ENCODE results near the gene HMMR.
"Not testable (repeated sequence)": the region's sequence is repeated elsewhere in the genome, so short reads cannot be mapped to it uniquely, and the experiment has no call there.

HMMR gene

GRCh38 chr5:163440954-163441353 is 19.5 kb upstream of the HMMR start:
- Histone ChIP-seq H3K9me3 (ENCODE audit: control insufficient read depth, low read length) (no peaks in the 10 kb centered on the region), H3K9ac (ENCODE audit: low read length) (no peak overlapping the region), H3K4me1 (ENCODE audit: control insufficient read depth, insufficient read depth, low read length) (peaks cover 38% of the 10 kb centered on the region), H3K27me3 (replicated peaks; ENCODE audit: control insufficient read depth, insufficient read depth, low read length) (no peaks in the 10 kb centered on the region), H3K4me3 (ENCODE audit: low read length) (peak overlapping the region; percentile 86), H3K36me3 (ENCODE audit: control insufficient read depth, insufficient read depth, low read length, severe bottlenecking) (peaks cover 68% of the 10 kb centered on the region)
- no peak for DNase-seq (ENCODE audit: low read depth)

- no peaks in the 10 kb centered on the region for H3K27me3 ChIP-seq (replicated peaks; ENCODE audit: control insufficient read depth, insufficient read depth, low read length)
- DNase-seq (ENCODE audit: low read depth), result no peak
- H3K4me3 ChIP-seq (ENCODE audit: low read length), result no peak overlapping the region
- H3K4me1 ChIP-seq (ENCODE audit: control insufficient read depth, insufficient read depth, low read length), result peaks cover 23% of the 10 kb centered on the region
- H3K36me3 ChIP-seq (ENCODE audit: control insufficient read depth, insufficient read depth, low read length, severe bottlenecking), result peaks cover 99% of the 10 kb centered on the region
- H3K9ac ChIP-seq (ENCODE audit: low read length), result no peak overlapping the region
- no peaks in the 10 kb centered on the region for H3K9me3 ChIP-seq (ENCODE audit: control insufficient read depth, low read length)
These were observed 15.9 kb upstream of the HMMR start for GRCh38 chr5:163444526-163444925.

- H3K36me3 ChIP-seq (ENCODE audit: control insufficient read depth, insufficient read depth, low read length, severe bottlenecking), result peaks cover 97% of the 10 kb centered on the region
These were observed 15.1 kb upstream of the HMMR start for GRCh38 chr5:163445345-163445744.

GRCh38 chr5:163447191-163447590 is 13.2 kb upstream of the HMMR start:
- DNase-seq (ENCODE audit: low read depth), result no peak
- Histone ChIP-seq H3K36me3 (ENCODE audit: control insufficient read depth, insufficient read depth, low read length, severe bottlenecking) (peaks cover 95% of the 10 kb centered on the region), H3K4me1 (ENCODE audit: control insufficient read depth, insufficient read depth, low read length) (no peaks in the 10 kb centered on the region)

More at GRCh38 chr5:163445345-163445744, 15.1 kb upstream of the HMMR start:
- no peaks in the 10 kb centered on the region for H3K27me3 ChIP-seq (replicated peaks; ENCODE audit: control insufficient read depth, insufficient read depth, low read length)
- H3K9ac ChIP-seq (ENCODE audit: low read length), result no peak overlapping the region
- H3K4me1 ChIP-seq (ENCODE audit: control insufficient read depth, insufficient read depth, low read length), result peaks cover 15% of the 10 kb centered on the region
- DNase-seq (ENCODE audit: low read depth), result no peak
- no peaks in the 10 kb centered on the region for H3K9me3 ChIP-seq (ENCODE audit: control insufficient read depth, low read length)
- no peak overlapping the region for H3K4me3 ChIP-seq (ENCODE audit: low read length)

GRCh38 chr5:163447875-163448274 is 12.6 kb upstream of the HMMR start:
- peaks cover 89% of the 10 kb centered on the region for H3K36me3 ChIP-seq (ENCODE audit: control insufficient read depth, insufficient read depth, low read length, severe bottlenecking)
- H3K4me3 ChIP-seq (ENCODE audit: low read length), result no peak overlapping the region
- no peaks in the 10 kb centered on the region for H3K4me1 ChIP-seq (ENCODE audit: control insufficient read depth, insufficient read depth, low read length)
- no peak overlapping the region for H3K9ac ChIP-seq (ENCODE audit: low read length)
- no peaks in the 10 kb centered on the region for H3K27me3 ChIP-seq (replicated peaks; ENCODE audit: control insufficient read depth, insufficient read depth, low read length)
- H3K9me3 ChIP-seq (ENCODE audit: control insufficient read depth, low read length), result no peaks in the 10 kb centered on the region
- DNase-seq (ENCODE audit: low read depth), result no peak

More at GRCh38 chr5:163447191-163447590, 13.2 kb upstream of the HMMR start:
- H3K9ac ChIP-seq (ENCODE audit: low read length), result no peak overlapping the region
- no peak overlapping the region for H3K4me3 ChIP-seq (ENCODE audit: low read length)
- no peaks in the 10 kb centered on the region for H3K9me3 ChIP-seq (ENCODE audit: control insufficient read depth, low read length)
- H3K27me3 ChIP-seq (replicated peaks; ENCODE audit: control insufficient read depth, insufficient read depth, low read length), result no peaks in the 10 kb centered on the region

GRCh38 chr5:163448491-163448890 is 11.9 kb upstream of the HMMR start:
- no peak overlapping the region for H3K9ac ChIP-seq (ENCODE audit: low read length)
- DNase-seq (ENCODE audit: low read depth), result no peak
- H3K36me3 ChIP-seq (ENCODE audit: control insufficient read depth, insufficient read depth, low read length, severe bottlenecking), result peaks cover 83% of the 10 kb centered on the region
- H3K27me3 ChIP-seq (replicated peaks; ENCODE audit: control insufficient read depth, insufficient read depth, low read length), result no peaks in the 10 kb centered on the region
- H3K9me3 ChIP-seq (ENCODE audit: control insufficient read depth, low read length), result no peaks in the 10 kb centered on the region
- peaks cover 3% of the 10 kb centered on the region for H3K4me1 ChIP-seq (ENCODE audit: control insufficient read depth, insufficient read depth, low read length)
- no peak overlapping the region for H3K4me3 ChIP-seq (ENCODE audit: low read length)

- Histone ChIP-seq H3K27me3 (replicated peaks; ENCODE audit: control insufficient read depth, insufficient read depth, low read length) (no peaks in the 10 kb centered on the region), H3K4me3 (ENCODE audit: low read length) (no peak overlapping the region), H3K36me3 (ENCODE audit: control insufficient read depth, insufficient read depth, low read length, severe bottlenecking) (peaks cover 62% of the 10 kb centered on the region), H3K9me3 (ENCODE audit: control insufficient read depth, low read length) (no peaks in the 10 kb centered on the region), H3K9ac (ENCODE audit: low read length) (no peak overlapping the region), H3K4me1 (ENCODE audit: control insufficient read depth, insufficient read depth, low read length) (peaks cover 7% of the 10 kb centered on the region)
- DNase-seq (ENCODE audit: low read depth), result no peak
These were observed 8.9 kb upstream of the HMMR start for GRCh38 chr5:163451489-163451888.

- Histone ChIP-seq H3K4me3 (ENCODE audit: low read length) (no peak overlapping the region), H3K36me3 (ENCODE audit: control insufficient read depth, insufficient read depth, low read length, severe bottlenecking) (peaks cover 40% of the 10 kb centered on the region), H3K9ac (ENCODE audit: low read length) (no peak overlapping the region), H3K9me3 (ENCODE audit: control insufficient read depth, low read length) (no peaks in the 10 kb centered on the region), H3K4me1 (ENCODE audit: control insufficient read depth, insufficient read depth, low read length) (peaks cover 12% of the 10 kb centered on the region), H3K27me3 (replicated peaks; ENCODE audit: control insufficient read depth, insufficient read depth, low read length) (no peaks in the 10 kb centered on the region)
- DNase-seq (ENCODE audit: low read depth), result peak; percentile 75
These were observed 6.7 kb upstream of the HMMR start for GRCh38 chr5:163453705-163454104.

GRCh38 chr5:163455406-163455805 is 5.0 kb upstream of the HMMR start:
- H3K9ac ChIP-seq (ENCODE audit: low read length); H3K27me3 ChIP-seq (replicated peaks; ENCODE audit: control insufficient read depth, insufficient read depth, low read length); DNase-seq (ENCODE audit: low read depth); H3K4me3 ChIP-seq (ENCODE audit: low read length); H3K9me3 ChIP-seq (ENCODE audit: control insufficient read depth, low read length): not testable (repeated sequence)
- Histone ChIP-seq H3K36me3 (ENCODE audit: control insufficient read depth, insufficient read depth, low read length, severe bottlenecking) (peaks cover 25% of the 10 kb centered on the region), H3K4me1 (ENCODE audit: control insufficient read depth, insufficient read depth, low read length) (peaks cover 19% of the 10 kb centered on the region)

GRCh38 chr5:163456029-163456589 is 4.3 kb upstream of the HMMR start:
- Histone ChIP-seq H3K9ac (ENCODE audit: low read length) (no peak overlapping the region), H3K36me3 (ENCODE audit: control insufficient read depth, insufficient read depth, low read length, severe bottlenecking) (peaks cover 18% of the 10 kb centered on the region), H3K4me3 (ENCODE audit: low read length) (no peak overlapping the region), H3K9me3 (ENCODE audit: control insufficient read depth, low read length) (no peaks in the 10 kb centered on the region), H3K4me1 (ENCODE audit: control insufficient read depth, insufficient read depth, low read length) (peaks cover 23% of the 10 kb centered on the region), H3K27me3 (replicated peaks; ENCODE audit: control insufficient read depth, insufficient read depth, low read length) (no peaks in the 10 kb centered on the region)
- DNase-seq (ENCODE audit: low read depth), result no peak

- Histone ChIP-seq H3K27me3 (replicated peaks; ENCODE audit: control insufficient read depth, insufficient read depth, low read length) (no peaks in the 10 kb centered on the region), H3K4me3 (ENCODE audit: low read length) (no peak overlapping the region), H3K36me3 (ENCODE audit: control insufficient read depth, insufficient read depth, low read length, severe bottlenecking) (peaks cover 12% of the 10 kb centered on the region), H3K9me3 (ENCODE audit: control insufficient read depth, low read length) (no peaks in the 10 kb centered on the region), H3K9ac (ENCODE audit: low read length) (no peak overlapping the region), H3K4me1 (ENCODE audit: control insufficient read depth, insufficient read depth, low read length) (peaks cover 27% of the 10 kb centered on the region)
- DNase-seq (ENCODE audit: low read depth), result no peak
These were observed 3.6 kb upstream of the HMMR start for GRCh38 chr5:163456840-163457239.

GRCh38 chr5:163458778-163459385 is 1.6 kb upstream of the HMMR start:
- H3K9ac ChIP-seq (ENCODE audit: low read length), result peak overlapping the region; percentile 97
- H3K4me3 ChIP-seq (ENCODE audit: low read length), result peak overlapping the region; percentile 97
- DNase-seq (ENCODE audit: low read depth), result no peak
- H3K9me3 ChIP-seq (ENCODE audit: control insufficient read depth, low read length), result no peaks in the 10 kb centered on the region
- peaks cover 9% of the 10 kb centered on the region for H3K36me3 ChIP-seq (ENCODE audit: control insufficient read depth, insufficient read depth, low read length, severe bottlenecking)
- no peaks in the 10 kb centered on the region for H3K27me3 ChIP-seq (replicated peaks; ENCODE audit: control insufficient read depth, insufficient read depth, low read length)
- H3K4me1 ChIP-seq (ENCODE audit: control insufficient read depth, insufficient read depth, low read length), result peaks cover 40% of the 10 kb centered on the region
